NCI-H510A treated with DMSO at 0.1 percent for 48 hours (cell line): ENCODE data around the gene RNF223.
"Not testable (repeated sequence)": the region's sequence is repeated elsewhere in the genome, so short reads cannot be mapped to it uniquely, and the experiment has no call there.

ENCODE experiments used
- DNase-seq: peaks from one replicate; lab custom pipeline; 2025; lab: John Stamatoyannopoulos, UW

RNF223 gene

GRCh38 chr1:1046243-1046642 lies 27.9 kb downstream of the RNF223 start:
- no peak for DNase-seq

GRCh38 chr1:1045129-1045528 lies 29.0 kb downstream of the RNF223 start:
- DNase-seq, result no peak

GRCh38 chr1:1044455-1045078 lies 29.5 kb downstream of the RNF223 start:
- no peak for DNase-seq

- no peak for DNase-seq
Observed at GRCh38 chr1:1043921-1044320, 30.2 kb downstream of the RNF223 start.

- no peak for DNase-seq
Observed at GRCh38 chr1:1043411-1043810, 30.7 kb downstream of the RNF223 start.

GRCh38 chr1:1042835-1043234 lies 31.3 kb downstream of the RNF223 start:
- no peak for DNase-seq

GRCh38 chr1:1041873-1042272 lies 32.2 kb downstream of the RNF223 start:
- DNase-seq, result no peak

- no peak for DNase-seq
Observed at GRCh38 chr1:1041092-1041523, 33.0 kb downstream of the RNF223 start.

- peak; percentile 26 for DNase-seq
Observed at GRCh38 chr1:1040004-1040991, 33.8 kb downstream of the RNF223 start.

GRCh38 chr1:1039145-1039910 lies 34.8 kb downstream of the RNF223 start:
- no peak for DNase-seq

- no peak for DNase-seq
Observed at GRCh38 chr1:1038694-1039093, 35.4 kb downstream of the RNF223 start.

- no peak for DNase-seq
Observed at GRCh38 chr1:1037366-1038327, 36.5 kb downstream of the RNF223 start.

GRCh38 chr1:1035291-1035943 lies 38.7 kb downstream of the RNF223 start:
- DNase-seq, result no peak

- no peak for DNase-seq
Observed at GRCh38 chr1:1034439-1034781, 39.7 kb downstream of the RNF223 start.

- peak; percentile 35 for DNase-seq
Observed at GRCh38 chr1:1033731-1034438, 40.2 kb downstream of the RNF223 start.

- DNase-seq, result peak; percentile 95
Observed at GRCh38 chr1:1033009-1033587, 41.0 kb downstream of the RNF223 start.

- no peak for DNase-seq
Observed at GRCh38 chr1:1032424-1032823, 41.7 kb downstream of the RNF223 start.

- no peak for DNase-seq
Observed at GRCh38 chr1:1031659-1032235, 42.4 kb downstream of the RNF223 start.

GRCh38 chr1:1030867-1031658 lies 43.0 kb downstream of the RNF223 start:
- DNase-seq, result not testable (repeated sequence)
